K562 (cell line): Measurements from ENCODE around the gene GAMT. TPM values are rescaled to one million over a fixed set of nuclear protein-coding genes. Genes with fewer than 3 reads are reported as not detected.

Experiments used
- ATF7 ChIP-seq: fragments of 450-650 bp; IDR thresholded peaks from 2 replicates; pipeline ENCODE4 v1.7.1; 2014; ENCODE audit warnings: mild to moderate bottlenecking, moderate library complexity
- CTBP1 ChIP-seq: fragments of 450-650 bp; IDR thresholded peaks from 2 replicates; pipeline ENCODE4 v1.6.1; 2016; ENCODE audit warnings: borderline replicate concordance
- DACH1 ChIP-seq: fragments of 450-650 bp; IDR thresholded peaks from 2 replicates; pipeline ENCODE4 v1.6.1; 2018; ENCODE audit not compliant: partially characterized antibody
- ELF1 ChIP-seq: fragments of 200-800 bp; sonication (Bioruptor generic); IDR thresholded peaks from 2 replicates; pipeline ENCODE4 v1.6.1; 2016; ENCODE audit warnings: missing genetic modification characterization, missing compliant biosample characterization
- ELF2 ChIP-seq: fragments of 250-450 bp; sonication (Bioruptor Pico); IDR thresholded peaks from 2 replicates; pipeline ENCODE4 v1.5.0; 2021; ENCODE audit warnings: mild to moderate bottlenecking
- ETV1 ChIP-seq: fragments of 450-650 bp; conservative IDR thresholded peaks from 2 replicates; pipeline ENCODE4 v1.6.1; 2016; ENCODE audit warnings: missing genetic modification characterization, control low read depth, low read depth, missing compliant biosample characterization
- FOXK1 ChIP-seq: sonication (generic); formaldehyde crosslinking; IDR thresholded peaks from 2 replicates; pipeline ENCODE4 v1.8.0; 2022; ENCODE audit warnings: missing genetic modification reagents, mild to moderate bottlenecking, borderline replicate concordance
- GABPB1 ChIP-seq: sonication (generic); formaldehyde crosslinking; IDR thresholded peaks from 2 replicates; pipeline ENCODE4 v1.8.0; 2022; ENCODE audit warnings: mild to moderate bottlenecking, missing genetic modification reagents
- HMGN3 ChIP-seq: IDR thresholded peaks from 2 replicates; pipeline ENCODE4 v1.6.1; 2011; ENCODE audit warnings: borderline replicate concordance, low read depth, mild to moderate bottlenecking, mixed read lengths, low read length; ENCODE audit not compliant: insufficient read length; ENCODE audit errors: extremely low read depth
- MAZ ChIP-seq, 2 experiments: fragments of 450-650 bp in 1 of 2; sonication (generic) in 1 of 2; formaldehyde crosslinking; IDR thresholded peaks in 1 of 2; conservative IDR thresholded peaks in 1 of 2; 2 replicates each; pipeline versions ENCODE4 v1.4.0 to v1.5.0; 2020; ENCODE audit warnings: mild to moderate bottlenecking in 1 of 2, missing genetic modification reagents in 1 of 2
- MEIS2 ChIP-seq: fragments of 450-650 bp; IDR thresholded peaks from 2 replicates; pipeline ENCODE4 v1.6.1; 2014; ENCODE audit warnings: mild to moderate bottlenecking; ENCODE audit not compliant: partially characterized antibody
- PHF8 ChIP-seq: fragments of 200-600 bp; sonication (generic); IDR thresholded peaks from 2 replicates; pipeline ENCODE4 v1.6.1; 2012; ENCODE audit warnings: mixed run types, mild to moderate bottlenecking, inconsistent platforms, low read length, moderate library complexity, borderline replicate concordance
- POLR2G ChIP-seq: fragments of 200-400 bp; formaldehyde crosslinking; IDR thresholded peaks from 2 replicates; pipeline ENCODE4 v1.6.1; 2017; ENCODE audit warnings: low read depth, mild to moderate bottlenecking, antibody characterized with exemption, low read length, moderate library complexity
- SAP30 ChIP-seq: fragments of 200-600 bp; sonication (generic); IDR thresholded peaks from 2 replicates; pipeline ENCODE4 v1.6.1; 2012; ENCODE audit warnings: borderline replicate concordance, low read depth, mild to moderate bottlenecking, moderate library complexity, low read length, control low read depth, inconsistent platforms; ENCODE audit not compliant: insufficient read depth, poor library complexity, severe bottlenecking
- ZC3H4 ChIP-seq: sonication (generic); formaldehyde crosslinking; IDR thresholded peaks from 2 replicates; pipeline ENCODE4 v1.9.0; 2021; ENCODE audit warnings: missing genetic modification reagents, borderline replicate concordance
- ZFX ChIP-seq: sonication (generic); formaldehyde crosslinking; IDR thresholded peaks from 2 replicates; pipeline ENCODE4 v1.8.0; 2022; ENCODE audit warnings: mild to moderate bottlenecking, missing genetic modification reagents, moderate library complexity
- ZNF12 ChIP-seq: sonication (generic); formaldehyde crosslinking; IDR thresholded peaks from 2 replicates; pipeline ENCODE4 v1.4.0; 2020; ENCODE audit warnings: mild to moderate bottlenecking, missing genetic modification reagents
- polyA plus RNA-seq, 8 experiments: library from polyadenylated mRNA; depleted of rRNA in 4 of 8; stranded (reverse) in 5 of 8; unstranded in 3 of 8; fragments of >200 nt; fragmentation: Nextera tagmentation in 2 of 8; fragmentation: Illumina TruSeq in 1 of 8; extraction: Ambion mirVana in 2 of 8; extraction: Trizol in 1 of 8; gene quantifications; 2 replicates each; pipeline versions ENCODE4 v1.2.1 to v1.2.3, GENCODE V29; 2011 to 2014; ENCODE audit warnings: inconsistent platforms in 1 of 8, missing spikeins in 1 of 8
- total RNA-seq, 7 experiments: library from RNA; depleted of rRNA in 6 of 7; stranded (reverse); fragments of >200 nt in 6 of 7; fragmentation: Illumina TruSeq in 2 of 7; extraction: Trizol in 2 of 7; gene quantifications; 2 replicates each; pipeline versions ENCODE4 v1.2.1 to v1.2.3, GENCODE V29; 2011 to 2021; ENCODE audit warnings: low replicate concordance in 1 of 7
- TF ChIP-seq, protein P1 (sequence below): sonication (generic); formaldehyde crosslinking; IDR thresholded peaks from 2 replicates; pipeline ENCODE4 v1.8.0; 2022; ENCODE audit warnings: missing genetic modification reagents, mild to moderate bottlenecking, borderline replicate concordance
- TF ChIP-seq, protein P2 (sequence below): sonication (generic); formaldehyde crosslinking; IDR thresholded peaks from 2 replicates; pipeline ENCODE4 v1.8.0; 2022; ENCODE audit warnings: missing genetic modification reagents, mild to moderate bottlenecking, borderline replicate concordance
- TF ChIP-seq, protein P3 (sequence below): fragments of 450-650 bp; IDR thresholded peaks from 2 replicates; pipeline ENCODE4 v1.6.1; 2016; ENCODE audit warnings: antibody characterized with exemption

GAMT gene
- total and polyA plus RNA-seq, 9 of the 15 experiments (the other 6 are each of a cell fraction or from before 2014, with no cell fraction given), result 1.3 to 35.3 (median 27.2) TPM

DNA sequence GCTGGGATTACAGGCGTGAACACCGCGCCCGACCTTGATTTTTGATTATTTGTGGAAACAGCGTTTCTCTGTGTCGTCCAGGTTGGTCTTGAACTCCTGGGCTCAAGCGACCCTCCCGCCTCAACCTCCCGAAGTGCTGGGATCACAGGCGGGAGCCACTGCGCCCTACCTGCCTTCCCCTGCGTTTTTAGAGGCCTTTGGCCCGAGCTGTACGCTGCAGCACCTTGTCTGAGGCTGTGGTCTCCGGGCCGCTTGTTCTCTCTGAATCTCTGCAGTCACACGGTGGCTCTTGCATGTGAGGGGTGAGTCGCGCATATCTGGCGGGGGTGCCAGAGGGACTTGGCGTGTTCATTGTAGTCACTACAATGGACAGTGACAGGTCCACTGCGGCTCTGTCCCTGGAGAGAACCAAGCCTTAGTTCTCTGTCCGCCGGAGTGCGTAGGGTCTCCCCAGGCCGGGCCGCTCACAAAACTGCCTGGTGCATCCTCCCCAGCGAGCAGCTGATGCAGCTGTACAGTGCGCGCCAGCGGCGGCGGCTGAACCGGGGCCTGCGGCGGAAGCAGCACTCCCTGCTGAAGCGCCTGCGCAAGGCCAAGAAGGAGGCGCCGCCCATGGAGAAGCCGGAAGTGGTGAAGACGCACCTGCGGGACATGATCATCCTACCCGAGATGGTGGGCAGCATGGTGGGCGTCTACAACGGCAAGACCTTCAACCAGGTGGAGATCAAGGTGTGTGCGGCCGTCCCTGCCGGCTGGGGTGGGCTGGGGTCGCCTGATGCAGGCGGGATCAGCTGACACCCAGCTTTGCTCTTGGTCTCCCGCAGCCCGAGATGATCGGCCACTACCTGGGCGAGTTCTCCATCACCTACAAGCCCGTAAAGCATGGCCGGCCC is 38.4 kb upstream of the GAMT start (continued):
- TF ChIP-seq, protein P1, sequence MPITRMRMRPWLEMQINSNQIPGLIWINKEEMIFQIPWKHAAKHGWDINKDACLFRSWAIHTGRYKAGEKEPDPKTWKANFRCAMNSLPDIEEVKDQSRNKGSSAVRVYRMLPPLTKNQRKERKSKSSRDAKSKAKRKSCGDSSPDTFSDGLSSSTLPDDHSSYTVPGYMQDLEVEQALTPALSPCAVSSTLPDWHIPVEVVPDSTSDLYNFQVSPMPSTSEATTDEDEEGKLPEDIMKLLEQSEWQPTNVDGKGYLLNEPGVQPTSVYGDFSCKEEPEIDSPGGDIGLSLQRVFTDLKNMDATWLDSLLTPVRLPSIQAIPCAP (CRISPR knock-in tag), result 0 out of 2 replicates have a peak, but pooled peaks have one; percentile 18
- TF ChIP-seq, protein P2, sequence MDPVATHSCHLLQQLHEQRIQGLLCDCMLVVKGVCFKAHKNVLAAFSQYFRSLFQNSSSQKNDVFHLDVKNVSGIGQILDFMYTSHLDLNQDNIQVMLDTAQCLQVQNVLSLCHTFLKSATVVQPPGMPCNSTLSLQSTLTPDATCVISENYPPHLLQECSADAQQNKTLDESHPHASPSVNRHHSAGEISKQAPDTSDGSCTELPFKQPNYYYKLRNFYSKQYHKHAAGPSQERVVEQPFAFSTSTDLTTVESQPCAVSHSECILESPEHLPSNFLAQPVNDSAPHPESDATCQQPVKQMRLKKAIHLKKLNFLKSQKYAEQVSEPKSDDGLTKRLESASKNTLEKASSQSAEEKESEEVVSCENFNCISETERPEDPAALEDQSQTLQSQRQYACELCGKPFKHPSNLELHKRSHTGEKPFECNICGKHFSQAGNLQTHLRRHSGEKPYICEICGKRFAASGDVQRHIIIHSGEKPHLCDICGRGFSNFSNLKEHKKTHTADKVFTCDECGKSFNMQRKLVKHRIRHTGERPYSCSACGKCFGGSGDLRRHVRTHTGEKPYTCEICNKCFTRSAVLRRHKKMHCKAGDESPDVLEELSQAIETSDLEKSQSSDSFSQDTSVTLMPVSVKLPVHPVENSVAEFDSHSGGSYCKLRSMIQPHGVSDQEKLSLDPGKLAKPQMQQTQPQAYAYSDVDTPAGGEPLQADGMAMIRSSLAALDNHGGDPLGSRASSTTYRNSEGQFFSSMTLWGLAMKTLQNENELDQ (CRISPR knock-in tag), result peak; percentile 58; the same call in 1 of the 2 replicates
- TF ChIP-seq CTBP1 (peak; percentile 67), GABPB1 (CRISPR knock-in tag) (peak; percentile 58; the same call in 1 of the 2 replicates), HMGN3 (peak; percentile 50), ELF2 (CRISPR knock-in tag) (0 out of 2 replicates have a peak, but pooled peaks have one; percentile 43), ATF7 (peak; percentile 41; the same call in 1 of the 2 replicates), PHF8 (peak; percentile 19; the same call in 1 of the 2 replicates), POLR2G (peak; percentile 78), ZC3H4 (CRISPR knock-in tag) (peak; percentile 84), ZNF12 (CRISPR knock-in tag) (peak; percentile 67; the same call in 1 of the 2 replicates), ELF1 (tag) (peak; percentile 69; the same call in 1 of the 2 replicates), ETV1 (tag) (peak; percentile 57; the same call in 1 of the 2 replicates), SAP30 (peak; percentile 43), DACH1 (peak; percentile 46), MEIS2 (peak; percentile 60), ZFX (peak; percentile 35; the same call in 1 of the 2 replicates), MAZ (CRISPR knock-in tag; conservative IDR thresholded peaks at IDR 0.05 in 1 of 2, IDR thresholded peaks at IDR 0.05 in 1 of 2) (peak in 1 of 2 experiments; percentile 40; a peak in 2 of 4 replicates), FOXK1 (CRISPR knock-in tag) (0 out of 2 replicates have a peak, but pooled peaks have one; percentile 57)
- TF ChIP-seq, protein P3, sequence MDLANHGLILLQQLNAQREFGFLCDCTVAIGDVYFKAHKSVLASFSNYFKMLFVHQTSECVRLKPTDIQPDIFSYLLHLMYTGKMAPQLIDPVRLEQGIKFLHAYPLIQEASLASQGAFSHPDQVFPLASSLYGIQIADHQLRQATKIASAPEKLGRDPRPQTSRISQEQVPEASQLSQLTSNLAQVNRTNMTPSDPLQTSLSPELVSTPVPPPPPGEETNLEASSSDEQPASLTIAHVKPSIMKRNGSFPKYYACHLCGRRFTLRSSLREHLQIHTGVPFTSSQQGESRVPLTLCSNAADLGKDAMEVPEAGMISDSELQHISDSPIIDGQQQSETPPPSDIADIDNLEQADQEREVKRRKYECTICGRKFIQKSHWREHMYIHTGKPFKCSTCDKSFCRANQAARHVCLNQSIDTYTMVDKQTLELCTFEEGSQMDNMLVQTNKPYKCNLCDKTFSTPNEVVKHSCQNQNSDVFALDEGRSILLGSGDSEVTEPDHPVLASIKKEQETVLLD, result peak; percentile 35; the same call in 1 of the 2 replicates
